Transverse colon (tissue), 4 donors: Measurements from ENCODE around the gene GPATCH11. TPM values are rescaled to one million over a fixed set of nuclear protein-coding genes. Genes with fewer than 3 reads are reported as not detected.

Experiments used
- DNase-seq: peaks from one replicate; pipeline ENCODE4 v3.0.0-alpha.2; 2019
- H3K27ac ChIP-seq, 4 donors: fragments of 200-600 bp; sonication (generic); 2 replicates each; pipeline ENCODE4 v1.5.1; 2016 to 2018; ENCODE audit warnings: inconsistent platforms in 4 of 4
- H3K27me3 ChIP-seq: fragments of 200-600 bp; sonication (generic); 2 replicates; pipeline ENCODE4 v1.5.1; 2017; ENCODE audit warnings: inconsistent platforms
- H3K36me3 ChIP-seq, 4 donors: fragments of 200-600 bp; sonication (generic); 2 replicates each; pipeline ENCODE4 v1.5.1; 2017 to 2019; ENCODE audit warnings: inconsistent platforms in 4 of 4
- H3K4me1 ChIP-seq, 4 donors: fragments of 200-600 bp; sonication (generic); 2 replicates each; pipeline ENCODE4 v1.5.1; 2017 to 2020; ENCODE audit warnings: inconsistent platforms in 4 of 4
- H3K4me3 ChIP-seq, 4 donors: fragments of 200-600 bp; sonication (generic); 1 replicate in 1 of 4; 2 replicates in 3 of 4; pipeline versions ENCODE4 v1.5.1 to v1.6.1; 2017 to 2019; ENCODE audit warnings: inconsistent platforms in 4 of 4
- H3K9me3 ChIP-seq, 2 donors: fragments of 200-600 bp; sonication (generic); 2 replicates each; pipeline ENCODE4 v1.5.1; 2017 to 2019; ENCODE audit warnings: inconsistent platforms in 2 of 2
- CTCF ChIP-seq, 5 experiments: fragments of 200-600 bp in 3 of 5; fragments of 450-650 bp in 2 of 5; sonication (generic) in 3 of 5; IDR thresholded peaks; 1 replicate in 2 of 5; 2 replicates in 3 of 5; pipeline ENCODE4 v1.5.1; 2016 to 2017; ENCODE audit warnings: antibody characterized with exemption in 5 of 5, inconsistent platforms in 3 of 5, mild to moderate bottlenecking in 2 of 5, moderate library complexity in 1 of 5
- EP300 ChIP-seq: sonication (generic); formaldehyde crosslinking; IDR thresholded peaks from one replicate; pipeline ENCODE4 v1.6.1; 2017; ENCODE audit warnings: antibody characterized with exemption, low read depth
- POLR2A ChIP-seq: fragments of 450-650 bp; IDR thresholded peaks from one replicate; pipeline ENCODE4 v1.6.1; 2016; ENCODE audit warnings: antibody characterized with exemption, mild to moderate bottlenecking, moderate library complexity
- POLR2AphosphoS5 ChIP-seq, 3 donors: sonication (generic); formaldehyde crosslinking; IDR thresholded peaks; one replicate each; pipeline ENCODE4 v1.6.1; 2016; ENCODE audit warnings: antibody characterized with exemption in 3 of 3
- WGBS, 2 donors: methylation state at CpG; one replicate each; pipeline ENCODE4 v1.1.5; 2018; ENCODE audit warnings: low coverage in 1 of 2; 5-methylcytosine and 5-hydroxymethylcytosine counted together
- in situ Hi-C, 4 donors: fragments of 200-750 bp; cut with MboI; loops; one replicate each; pipeline versions ENCODE4 v1.15.0 to v1.15.1; 2017; ENCODE audit warnings: low sequenced_read_pairs in 3 of 4, low pct_ligation_motif_present in 1 of 4, low pct_unique_long_range_greater_than_20kb in 1 of 4
- intact Hi-C: fragments of 100-400 bp; cut with DNase I; formaldehyde crosslinking; loops from one replicate; pipeline ENCODE4 v1.15.1; 2023; ENCODE audit warnings: low total_unique reads
- total RNA-seq, 4 donors: library from RNA; depleted of rRNA; stranded (reverse); fragments of >200 nt; gene quantifications; one replicate each; pipeline ENCODE4 v1.1.0, GENCODE V29; 2016

GPATCH11 gene
- total RNA-seq, 4 donors from 2014 or later: 0.20 to 7.9 (median 5.7) TPM

GRCh38 chr2:37098416-37099118, 14.2 kb downstream of the GPATCH11 start:
- in situ Hi-C loops (no loop called here), intact Hi-C loops (no loop called here)
- Histone ChIP-seq H3K27me3 (no peaks in the 10 kb centered on the region), H3K9me3 (no peaks in the 10 kb centered on the region), H3K27ac (no peak overlapping the region), H3K4me3 (no peak overlapping the region), H3K4me1 (no peaks in the 10 kb centered on the region), H3K36me3 (peaks cover 0 to 39% (median 15%) of the 10 kb centered on the region in 4 donors)
- no peak for DNase-seq
- 89 to 94% methylated on average over 4 of the region's 4 CpGs for WGBS, 2 donors
- TF ChIP-seq EP300 (no peak), POLR2A (no peak), POLR2AphosphoS5 (IDR thresholded peaks at IDR 0.05) (no peak), CTCF (IDR thresholded peaks at IDR 0.05) (no peak)

GRCh38 chr2:37100054-37100453, 15.7 kb downstream of the GPATCH11 start:
- 68 to 83% methylated on average over 1 of the region's 1 CpG for WGBS, 2 donors
- TF ChIP-seq POLR2AphosphoS5 (IDR thresholded peaks at IDR 0.05) (no peak), EP300 (no peak), CTCF (IDR thresholded peaks at IDR 0.05) (no peak), POLR2A (no peak)
- DNase-seq: no peak
- no peak overlapping the region for H3K4me3 ChIP-seq
- intact Hi-C loops: no loop called here
- no peaks in the 10 kb centered on the region for H3K4me1 ChIP-seq
- in situ Hi-C loops: no loop called here
- no peaks in the 10 kb centered on the region for H3K27me3 ChIP-seq
- peaks cover 0 to 28% (median 8%) of the 10 kb centered on the region in 4 donors for H3K36me3 ChIP-seq
- H3K27ac ChIP-seq: no peak overlapping the region
- no peaks in the 10 kb centered on the region for H3K9me3 ChIP-seq

- no peak for DNase-seq
- no peak overlapping the region for H3K4me3 ChIP-seq
- TF ChIP-seq POLR2A (no peak), CTCF (IDR thresholded peaks at IDR 0.05) (no peak), POLR2AphosphoS5 (IDR thresholded peaks at IDR 0.05) (no peak), EP300 (no peak)
- H3K4me1 ChIP-seq: no peaks in the 10 kb centered on the region
- intact Hi-C loops (no loop called here), in situ Hi-C loops (no loop called here)
- 85 to 96% methylated on average over 3 of the region's 3 CpGs for WGBS, 2 donors
- no peaks in the 10 kb centered on the region for H3K27me3 ChIP-seq
- peaks cover 0 to 32% (median 16%) of the 10 kb centered on the region in 4 donors for H3K36me3 ChIP-seq
- H3K27ac ChIP-seq: no peak overlapping the region
- H3K9me3 ChIP-seq: no peaks in the 10 kb centered on the region
Measured at GRCh38 chr2:37102588-37102987, 18.3 kb downstream of the GPATCH11 start.

- no peaks in the 10 kb centered on the region for H3K27me3 ChIP-seq
- intact Hi-C loops (no loop called here), in situ Hi-C loops (no loop called here)
- H3K36me3 ChIP-seq: peaks cover 0 to 43% (median 17%) of the 10 kb centered on the region in 4 donors
- no peak for DNase-seq
- no peak overlapping the region for H3K27ac ChIP-seq
- 97 to 100% methylated on average over 2 of the region's 2 CpGs for WGBS, 2 donors
- no peak overlapping the region for H3K4me3 ChIP-seq
- no peak for TF ChIP-seq POLR2A
- TF ChIP-seq CTCF (IDR thresholded peaks at IDR 0.05): no peak
- no peak for TF ChIP-seq POLR2AphosphoS5 (IDR thresholded peaks at IDR 0.05)
- no peaks in the 10 kb centered on the region for H3K4me1 ChIP-seq
- H3K9me3 ChIP-seq: no peaks in the 10 kb centered on the region
Measured at GRCh38 chr2:37104178-37104577, 19.9 kb downstream of the GPATCH11 start.
